Neural progenitor cell (in vitro differentiated cells): Measurements from ENCODE around the gene HBS1L. TPM values are rescaled to one million over a fixed set of nuclear protein-coding genes. Genes with fewer than 3 reads are reported as not detected.

Experiments used
- DNase-seq: peaks from one replicate; pipeline ENCODE4 v3.0.0-alpha.2; 2016; ENCODE audit warnings: low spot score
- H2AFZ ChIP-seq: fragments of 200-600 bp; sonication (generic); replicated peaks from 2 replicates; pipeline ENCODE4 v1.6.1; 2016; ENCODE audit warnings: antibody characterized with exemption
- H3F3A ChIP-seq: fragments of 200-600 bp; sonication (generic); 2 replicates; pipeline ENCODE4 v1.6.1; 2016; ENCODE audit warnings: antibody characterized with exemption, low read depth
- H3K27ac ChIP-seq: fragments of 200-600 bp; sonication (generic); 2 replicates; pipeline ENCODE4 v1.5.1; 2016; ENCODE audit warnings: mild to moderate bottlenecking
- H3K27me3 ChIP-seq: fragments of 200-600 bp; sonication (generic); 2 replicates; pipeline ENCODE4 v1.6.1; 2016; ENCODE audit warnings: mild to moderate bottlenecking, moderate library complexity
- H3K36me3 ChIP-seq: fragments of 200-600 bp; sonication (generic); 2 replicates; pipeline ENCODE4 v1.5.1; 2016
- H3K4me1 ChIP-seq: fragments of 200-600 bp; sonication (generic); 2 replicates; pipeline ENCODE4 v1.6.1; 2016; ENCODE audit warnings: mixed run types
- H3K4me2 ChIP-seq: fragments of 200-600 bp; sonication (generic); 2 replicates; pipeline ENCODE4 v1.6.1; 2016
- H3K4me3 ChIP-seq: fragments of 200-600 bp; sonication (generic); 2 replicates; pipeline ENCODE4 v1.5.1; 2016
- H3K79me2 ChIP-seq: fragments of 200-600 bp; sonication (generic); 2 replicates; pipeline ENCODE4 v1.6.1; 2016; ENCODE audit warnings: low read depth
- H3K9ac ChIP-seq: fragments of 200-600 bp; sonication (generic); 2 replicates; pipeline ENCODE4 v1.6.1; 2016
- H3K9me3 ChIP-seq: fragments of 200-600 bp; sonication (generic); 2 replicates; pipeline ENCODE4 v1.5.1; 2016; ENCODE audit warnings: low read depth
- H4K20me1 ChIP-seq: fragments of 200-600 bp; sonication (generic); 2 replicates; pipeline ENCODE4 v1.6.1; 2016; ENCODE audit warnings: low read depth
- H3K27ac Mint-ChIP-seq: 3 replicates; pipeline ENCODE4 v1.8.0; 2021; ENCODE audit warnings: mixed read lengths
- H3K27me3 Mint-ChIP-seq: 2 replicates; pipeline ENCODE4 v1.8.0; 2022; ENCODE audit warnings: low read depth, mild to moderate bottlenecking, inconsistent platforms, moderate library complexity, mixed read lengths; ENCODE audit not compliant: insufficient read depth
- H3K36me3 Mint-ChIP-seq: 3 replicates; pipeline ENCODE4 v1.8.0; 2021; ENCODE audit warnings: mixed read lengths
- H3K4me1 Mint-ChIP-seq: 3 replicates; pipeline ENCODE4 v1.8.0; 2021; ENCODE audit warnings: mixed read lengths
- H3K4me3 Mint-ChIP-seq: 3 replicates; pipeline ENCODE4 v1.8.0; 2021; ENCODE audit warnings: mild to moderate bottlenecking, moderate library complexity, mixed read lengths
- H3K9me3 Mint-ChIP-seq: 3 replicates; pipeline ENCODE4 v1.8.0; 2020; ENCODE audit warnings: mixed read lengths
- EZH2 ChIP-seq: fragments of 200-600 bp; sonication (generic); IDR thresholded peaks from 2 replicates; pipeline ENCODE4 v1.6.1; 2017; ENCODE audit warnings: antibody characterized with exemption, mild to moderate bottlenecking, moderate library complexity
- EZH2phosphoT487 ChIP-seq: fragments of 200-600 bp; sonication (generic); IDR thresholded peaks from 2 replicates; pipeline ENCODE4 v1.6.1; 2017; ENCODE audit warnings: antibody characterized with exemption
- total RNA-seq: library from RNA; depleted of rRNA; stranded (reverse); fragments of >200 nt; gene quantifications from 2 replicates; pipeline ENCODE4 v1.2.3, GENCODE V29; 2015; ENCODE audit warnings: low replicate concordance
- TF ChIP-seq, protein P1 (sequence below): fragments of 200-600 bp; sonication (generic); IDR thresholded peaks from 2 replicates; pipeline ENCODE4 v1.5.1; 2017; ENCODE audit warnings: antibody characterized with exemption, mild to moderate bottlenecking

The HBS1L gene
- total RNA-seq, 1 donor from 2014 or later: 215 TPM

DNA sequence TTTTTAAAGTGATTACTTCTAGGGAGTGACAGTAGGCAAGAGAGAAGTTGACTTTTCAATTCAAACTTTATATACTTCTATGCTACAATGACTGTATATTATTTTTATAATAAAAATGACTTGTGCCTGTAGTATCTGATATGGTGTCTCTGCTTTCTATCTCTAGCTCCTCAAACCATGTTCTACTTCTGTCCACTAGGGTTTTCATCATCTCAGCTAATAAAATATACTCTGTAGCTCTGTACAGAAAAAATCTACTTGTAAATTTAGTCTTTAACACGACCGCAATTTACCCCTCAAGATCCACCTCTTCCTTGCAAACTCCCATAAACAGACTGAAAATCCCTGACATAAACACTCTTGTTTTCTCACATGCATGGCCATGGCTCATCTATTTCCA lies 42.3 kb downstream of the HBS1L start:
- H3K9me3 Mint-ChIP-seq: no peaks in the 10 kb centered on the region
- no peak for TF ChIP-seq EZH2
- no peak for TF ChIP-seq EZH2phosphoT487
- TF ChIP-seq, protein P1, sequence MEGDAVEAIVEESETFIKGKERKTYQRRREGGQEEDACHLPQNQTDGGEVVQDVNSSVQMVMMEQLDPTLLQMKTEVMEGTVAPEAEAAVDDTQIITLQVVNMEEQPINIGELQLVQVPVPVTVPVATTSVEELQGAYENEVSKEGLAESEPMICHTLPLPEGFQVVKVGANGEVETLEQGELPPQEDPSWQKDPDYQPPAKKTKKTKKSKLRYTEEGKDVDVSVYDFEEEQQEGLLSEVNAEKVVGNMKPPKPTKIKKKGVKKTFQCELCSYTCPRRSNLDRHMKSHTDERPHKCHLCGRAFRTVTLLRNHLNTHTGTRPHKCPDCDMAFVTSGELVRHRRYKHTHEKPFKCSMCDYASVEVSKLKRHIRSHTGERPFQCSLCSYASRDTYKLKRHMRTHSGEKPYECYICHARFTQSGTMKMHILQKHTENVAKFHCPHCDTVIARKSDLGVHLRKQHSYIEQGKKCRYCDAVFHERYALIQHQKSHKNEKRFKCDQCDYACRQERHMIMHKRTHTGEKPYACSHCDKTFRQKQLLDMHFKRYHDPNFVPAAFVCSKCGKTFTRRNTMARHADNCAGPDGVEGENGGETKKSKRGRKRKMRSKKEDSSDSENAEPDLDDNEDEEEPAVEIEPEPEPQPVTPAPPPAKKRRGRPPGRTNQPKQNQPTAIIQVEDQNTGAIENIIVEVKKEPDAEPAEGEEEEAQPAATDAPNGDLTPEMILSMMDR: no peak

DNA sequence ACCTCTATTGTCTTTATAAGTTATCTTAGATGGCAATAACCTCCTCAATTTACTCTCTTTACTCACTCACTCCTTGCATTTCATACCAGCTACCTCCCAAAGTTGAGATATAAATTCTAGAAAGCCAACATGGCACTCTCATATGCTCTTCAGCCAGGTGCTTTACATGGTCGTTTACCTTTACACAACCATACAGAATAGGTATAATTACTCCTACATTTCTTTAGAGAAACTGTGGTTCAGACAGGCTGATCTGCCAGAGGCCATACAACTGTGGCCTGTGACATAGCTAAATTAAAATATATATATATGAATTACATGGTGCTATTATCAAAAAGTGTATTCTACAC lies 45.7 kb downstream of the HBS1L start:
- DNase-seq: no peak
- H3K36me3 ChIP-seq: no peaks in the 10 kb centered on the region
- Mint-ChIP-seq H3K4me3 (no peak overlapping the region), H3K27ac (no peak overlapping the region), H3K4me1 (no peaks in the 10 kb centered on the region), H3K36me3 (peaks cover 2% of the 10 kb centered on the region), H3K27me3 (no peaks in the 10 kb centered on the region), H3K9me3 (no peaks in the 10 kb centered on the region)
- H3K9me3 ChIP-seq: no peaks in the 10 kb centered on the region
- no peaks in the 10 kb centered on the region for H3K27me3 ChIP-seq
- H3K79me2 ChIP-seq: peaks cover 2% of the 10 kb centered on the region
- no peak overlapping the region for H3K9ac ChIP-seq
- H3K27ac ChIP-seq: no peak overlapping the region
- no peak overlapping the region for H2AFZ ChIP-seq
- TF ChIP-seq, protein P1: no peak
- TF ChIP-seq EZH2phosphoT487 (no peak), EZH2 (no peak)
- no peak overlapping the region for H3K4me2 ChIP-seq
- peaks cover 8% of the 10 kb centered on the region for H3K4me1 ChIP-seq
- no peak overlapping the region for H3K4me3 ChIP-seq
- H3F3A ChIP-seq: no peaks in the 10 kb centered on the region
- peaks cover 7% of the 10 kb centered on the region for H4K20me1 ChIP-seq

More for the DNA sequence above, 42.3 kb downstream of the HBS1L start:
- Mint-ChIP-seq H3K27me3 (no peaks in the 10 kb centered on the region), H3K36me3 (peaks cover 2% of the 10 kb centered on the region), H3K4me1 (no peaks in the 10 kb centered on the region), H3K4me3 (no peak overlapping the region), H3K27ac (no peak overlapping the region)
- H3K9ac ChIP-seq: no peak overlapping the region
- no peak overlapping the region for H3K4me3 ChIP-seq
- no peaks in the 10 kb centered on the region for H3F3A ChIP-seq
- no peak overlapping the region for H2AFZ ChIP-seq
- H3K27me3 ChIP-seq: no peaks in the 10 kb centered on the region
- H3K4me2 ChIP-seq: no peak overlapping the region
- no peaks in the 10 kb centered on the region for H3K4me1 ChIP-seq
- H3K36me3 ChIP-seq: no peaks in the 10 kb centered on the region
- no peak overlapping the region for H3K27ac ChIP-seq
- H4K20me1 ChIP-seq: no peaks in the 10 kb centered on the region
- H3K79me2 ChIP-seq: peaks cover 6% of the 10 kb centered on the region
- H3K9me3 ChIP-seq: no peaks in the 10 kb centered on the region
- no peak for DNase-seq

DNA sequence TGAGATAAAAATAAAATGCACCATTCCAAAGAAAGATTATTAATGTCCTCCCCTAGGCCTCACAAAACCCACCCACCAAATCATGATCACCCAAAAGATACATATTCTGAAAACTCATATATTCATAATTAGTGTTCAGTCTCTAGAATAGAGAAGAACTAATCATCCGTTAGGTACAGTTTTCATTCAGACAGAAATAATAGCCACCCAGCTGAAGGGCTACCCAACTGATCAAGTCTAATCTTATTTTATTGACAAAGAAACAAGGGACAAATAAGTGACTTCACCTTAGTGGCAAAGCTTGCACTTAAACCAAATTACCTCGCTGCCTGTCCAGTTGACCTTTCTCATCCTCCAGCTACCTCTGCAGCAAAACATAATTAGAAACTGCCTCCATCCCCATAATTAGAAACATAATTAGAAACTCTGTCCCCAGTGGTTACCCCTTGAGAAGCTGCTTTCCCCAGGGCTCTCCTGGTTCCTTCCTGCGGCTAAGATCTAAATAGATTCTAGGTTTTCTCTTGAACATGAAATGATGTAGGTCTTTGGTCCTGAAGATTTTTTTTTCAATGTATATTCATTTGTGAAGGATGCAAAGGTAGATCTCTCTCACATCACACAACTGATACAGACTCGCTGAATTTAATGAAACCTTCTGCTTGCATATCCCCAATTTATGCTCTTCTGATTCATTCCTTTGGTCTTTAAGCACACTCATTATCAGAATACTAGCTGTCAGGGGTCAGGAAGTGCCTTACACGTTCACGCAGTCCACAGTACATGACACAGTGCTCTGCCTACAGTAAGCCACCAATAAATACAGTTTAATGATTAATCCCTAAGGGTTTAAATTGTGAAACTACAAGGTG lies 46.3 kb downstream of the HBS1L start:
- Histone ChIP-seq H3K27me3 (no peaks in the 10 kb centered on the region), H4K20me1 (peaks cover 7% of the 10 kb centered on the region), H3K27ac (no peak overlapping the region), H3K4me3 (no peak overlapping the region), H3F3A (no peaks in the 10 kb centered on the region), H3K9me3 (no peaks in the 10 kb centered on the region), H2AFZ (no peak overlapping the region), H3K36me3 (no peaks in the 10 kb centered on the region), H3K4me2 (no peak overlapping the region), H3K4me1 (peaks cover 8% of the 10 kb centered on the region), H3K9ac (no peak overlapping the region), H3K79me2 (no peaks in the 10 kb centered on the region)
- peaks cover 2% of the 10 kb centered on the region for H3K36me3 Mint-ChIP-seq
- no peak for DNase-seq
- no peaks in the 10 kb centered on the region for H3K27me3 Mint-ChIP-seq
- no peaks in the 10 kb centered on the region for H3K4me1 Mint-ChIP-seq
- TF ChIP-seq EZH2phosphoT487 (no peak), EZH2 (no peak)
- TF ChIP-seq, protein P1: no peak
- no peak overlapping the region for H3K4me3 Mint-ChIP-seq
- H3K9me3 Mint-ChIP-seq: no peaks in the 10 kb centered on the region
- H3K27ac Mint-ChIP-seq: no peak overlapping the region
